Subcutaneous abdominal adipose tissue (tissue), 5 donors: ENCODE data around the gene USP2.
A peak's percentile ranks its signal among the peaks of the same experiment; 100 is the strongest.

ENCODE experiments used
- H3K27ac ChIP-seq: one replicate; pipeline ENCODE4 v1.7.0; 2013; ENCODE audit warnings: low read depth, mild to moderate bottlenecking, inconsistent platforms, low read length, moderate library complexity
- H3K27me3 ChIP-seq, 5 donors: one replicate each; pipeline ENCODE4 v1.7.0; 2013; ENCODE audit warnings: low read length in 5 of 5, inconsistent platforms in 1 of 5; ENCODE audit not compliant: control insufficient read depth in 5 of 5, insufficient read depth in 4 of 5
- H3K36me3 ChIP-seq, 5 donors: one replicate each; pipeline ENCODE4 v1.7.0; 2013; ENCODE audit warnings: low read length in 5 of 5; ENCODE audit not compliant: control insufficient read depth in 5 of 5, insufficient read depth in 5 of 5
- H3K4me1 ChIP-seq, 5 donors: one replicate each; pipeline ENCODE4 v1.7.0; 2013; ENCODE audit warnings: low read length in 5 of 5, mild to moderate bottlenecking in 3 of 5, moderate library complexity in 1 of 5; ENCODE audit not compliant: control insufficient read depth in 5 of 5, insufficient read depth in 5 of 5
- H3K4me3 ChIP-seq, 5 donors: one replicate each; pipeline ENCODE4 v1.7.0; 2013; ENCODE audit warnings: low read length in 5 of 5, low read depth in 1 of 5
- H3K9ac ChIP-seq, 5 donors: one replicate each; pipeline ENCODE4 v1.7.0; 2013; ENCODE audit warnings: low read length in 5 of 5, mild to moderate bottlenecking in 4 of 5, moderate library complexity in 3 of 5
- H3K9me3 ChIP-seq, 5 donors: one replicate each; pipeline ENCODE4 v1.7.0; 2013; ENCODE audit warnings: low read length in 5 of 5; ENCODE audit not compliant: control insufficient read depth in 5 of 5
- donor health status: healthy.
- donor health status: healthy.
- donor health status: healthy.
- donor health status: healthy.
- donor health status: healthy.

Gene USP2

DNA sequence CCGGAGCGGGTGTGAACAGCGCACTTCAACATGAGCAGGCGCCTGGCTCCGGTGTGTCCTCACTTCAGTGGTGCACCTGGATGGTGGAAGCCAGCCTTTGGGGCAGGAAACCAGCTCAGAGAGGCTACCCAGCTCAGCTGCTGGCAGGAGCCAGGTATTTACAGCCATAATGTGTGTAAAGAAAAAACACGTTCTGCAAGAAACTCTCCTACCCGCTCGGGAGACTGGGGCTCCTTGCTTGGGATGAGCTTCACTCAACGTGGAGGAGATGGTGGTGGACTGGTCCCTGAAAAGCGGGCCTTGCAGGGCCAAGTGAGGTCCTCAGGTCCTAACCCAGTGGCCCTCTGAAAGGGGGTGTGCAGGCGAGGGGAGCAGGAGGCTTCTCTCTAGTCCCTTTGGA, 72.1 kb downstream of the USP2 start:
- Histone ChIP-seq H3K9me3 (no peaks in the 10 kb centered on the region), H3K27ac (no peak overlapping the region), H3K27me3 (no peaks in the 10 kb centered on the region), H3K9ac (no peak overlapping the region), H3K4me3 (no peak overlapping the region), H3K36me3 (peaks cover 3 to 73% (median 66%) of the 10 kb centered on the region in 5 donors), H3K4me1 (peaks cover 11 to 91% (median 67%) of the 10 kb centered on the region in 5 donors)

DNA sequence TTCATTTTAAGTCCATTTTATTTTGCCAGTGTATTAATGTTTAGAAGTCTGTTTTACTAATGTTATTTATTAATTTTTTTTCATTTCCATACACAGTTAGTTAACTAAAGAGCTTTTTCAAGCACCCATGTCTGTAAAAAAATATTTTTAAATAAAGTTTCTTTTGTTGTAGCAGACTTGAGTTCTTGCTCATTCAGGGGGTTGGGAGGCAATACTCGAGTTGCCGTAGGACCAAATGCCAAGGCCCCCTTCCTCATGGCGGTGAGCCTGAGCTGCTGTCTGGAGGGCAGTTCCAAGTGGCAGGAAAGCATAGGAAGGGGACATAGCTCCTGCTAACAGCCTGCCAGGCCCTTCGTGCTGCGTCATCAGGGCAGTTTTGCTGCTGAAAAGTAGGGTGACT, 73.5 kb downstream of the USP2 start:
- Histone ChIP-seq H3K4me3 (no peak overlapping the region), H3K9ac (no peak overlapping the region), H3K27ac (peak overlapping the region; percentile 85), H3K9me3 (no peaks in the 10 kb centered on the region), H3K4me1 (peaks cover 11 to 78% (median 62%) of the 10 kb centered on the region in 5 donors), H3K27me3 (no peaks in the 10 kb centered on the region), H3K36me3 (peaks cover 7 to 75% (median 69%) of the 10 kb centered on the region in 5 donors)

DNA sequence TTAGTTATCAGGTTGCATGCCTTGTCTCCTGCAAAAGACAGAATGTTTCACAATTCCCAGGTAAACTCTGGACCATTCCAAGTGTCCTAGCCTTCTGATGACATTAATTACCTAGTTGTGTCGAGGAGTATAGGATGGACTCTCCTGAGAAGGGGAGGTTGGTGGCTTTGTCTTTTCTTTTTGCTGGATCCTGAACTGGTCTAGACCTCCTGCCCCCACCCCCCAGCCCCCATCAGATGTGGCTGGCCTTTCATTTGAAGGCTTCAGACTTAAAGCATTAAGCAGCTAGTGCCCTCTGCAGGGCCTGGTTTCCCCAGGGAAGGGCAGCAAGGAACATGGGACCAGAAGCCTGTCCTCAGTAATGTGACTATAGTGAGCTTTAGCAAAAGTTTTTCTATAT, 74.3 kb downstream of the USP2 start:
- Histone ChIP-seq H3K27ac (peak overlapping the region; percentile 85), H3K4me3 (no peak overlapping the region), H3K4me1 (peaks cover 11 to 70% (median 55%) of the 10 kb centered on the region in 5 donors), H3K9me3 (no peaks in the 10 kb centered on the region), H3K9ac (peak overlapping the region in 2 of 5 donors; percentile 49 to 64), H3K36me3 (peaks cover 7 to 74% (median 66%) of the 10 kb centered on the region in 5 donors), H3K27me3 (no peaks in the 10 kb centered on the region)

DNA sequence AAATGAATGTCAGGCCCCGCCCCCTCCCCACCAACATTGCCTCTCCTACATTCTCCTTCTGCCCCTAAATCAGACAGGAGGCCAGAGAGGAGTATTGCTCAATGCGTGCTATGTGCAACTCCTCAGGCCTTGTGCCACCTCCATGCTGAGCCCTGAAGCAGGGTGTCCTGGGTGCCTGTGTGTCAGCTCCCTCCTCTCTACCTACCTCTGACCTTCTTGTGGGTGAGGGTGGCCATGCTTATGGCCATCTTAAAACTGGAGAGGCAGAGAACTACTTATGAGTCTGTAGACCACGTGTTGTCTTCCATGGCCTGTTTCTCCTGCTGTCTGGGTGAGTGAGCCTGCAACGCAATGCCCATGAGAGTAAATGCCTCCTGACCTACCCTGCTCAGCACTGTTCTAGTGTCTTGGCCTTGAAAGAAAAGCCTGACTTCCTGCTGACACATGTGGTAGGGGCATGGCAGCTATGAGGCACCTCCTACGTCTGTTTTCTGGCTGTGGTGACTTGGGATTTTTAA, 75.1 kb downstream of the USP2 start:
- no peaks in the 10 kb centered on the region for H3K27me3 ChIP-seq
- H3K9me3 ChIP-seq: no peaks in the 10 kb centered on the region
- H3K36me3 ChIP-seq: peaks cover 9 to 74% (median 65%) of the 10 kb centered on the region in 5 donors
- peak overlapping the region; percentile 85 for H3K27ac ChIP-seq
- H3K4me1 ChIP-seq: peaks cover 11 to 64% (median 51%) of the 10 kb centered on the region in 5 donors
- peak overlapping the region in 2 of 5 donors; percentile 3 to 40 for H3K4me3 ChIP-seq
- peak overlapping the region in 3 of 5 donors; percentile 14 to 30 (median 21) for H3K9ac ChIP-seq

DNA sequence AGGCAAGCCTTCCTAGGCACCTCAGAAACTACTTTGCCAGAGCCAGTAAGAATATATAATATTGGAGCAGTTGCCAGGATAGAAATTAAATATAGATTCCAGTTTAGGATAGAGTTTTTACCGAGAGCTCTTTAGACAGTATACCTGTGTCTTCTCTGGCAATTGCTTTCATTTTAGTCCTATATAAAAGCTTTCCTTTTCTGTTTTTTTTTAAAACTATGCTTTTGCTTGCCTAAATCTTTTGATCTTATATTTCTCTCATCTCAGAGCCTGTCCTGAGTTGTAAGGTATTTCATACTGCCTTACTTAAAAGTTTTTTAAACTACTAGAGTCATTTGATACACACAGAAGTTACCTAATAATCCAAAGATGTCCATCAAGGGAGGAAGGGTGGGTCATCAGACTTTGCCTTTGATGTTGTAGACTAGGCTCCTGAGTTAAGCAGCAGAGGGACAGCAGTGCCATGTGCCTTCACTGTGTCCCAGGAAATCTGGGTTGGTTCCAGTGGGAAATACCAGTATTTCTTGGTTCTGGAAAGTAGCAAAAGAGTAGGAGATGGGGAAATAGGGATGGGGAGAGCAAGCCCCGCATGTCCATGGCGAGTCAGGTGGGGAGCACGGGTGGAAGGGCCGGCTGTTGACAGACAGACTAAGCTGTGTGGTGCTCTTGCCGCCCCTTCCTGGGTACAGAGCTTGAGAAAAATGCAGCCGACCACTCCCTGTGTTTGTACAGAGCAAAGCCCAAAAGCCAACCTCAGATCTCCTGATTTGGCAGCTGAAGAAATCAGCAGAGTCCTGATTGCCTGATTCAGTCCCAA, 75.7 kb downstream of the USP2 start:
- no peaks in the 10 kb centered on the region for H3K9me3 ChIP-seq
- peak overlapping the region; percentile 85 for H3K27ac ChIP-seq
- peak overlapping the region in 3 of 5 donors; percentile 14 to 34 (median 21) for H3K9ac ChIP-seq
- H3K4me1 ChIP-seq: peaks cover 9 to 59% (median 52%) of the 10 kb centered on the region in 5 donors
- no peaks in the 10 kb centered on the region for H3K27me3 ChIP-seq
- H3K4me3 ChIP-seq: peak overlapping the region in 2 of 5 donors; percentile 3 to 40
- peaks cover 9 to 74% (median 62%) of the 10 kb centered on the region in 5 donors for H3K36me3 ChIP-seq
